DMS79 (cell line): Measurements from ENCODE around the gene FOXK2.

Experiments used
- DNase-seq: peaks from one replicate; lab custom pipeline; 2025; lab: John Stamatoyannopoulos, UW

FOXK2 gene

GRCh38 chr17:82640036-82640435 lies 120.5 kb downstream of the FOXK2 start:
- DNase-seq = no peak

GRCh38 chr17:82642022-82642421 lies 122.5 kb downstream of the FOXK2 start:
- DNase-seq = no peak

- DNase-seq = no peak
Measured at GRCh38 chr17:82644148-82644547, 124.6 kb downstream of the FOXK2 start.

GRCh38 chr17:82645516-82645915 lies 126.0 kb downstream of the FOXK2 start:
- no peak for DNase-seq

GRCh38 chr17:82647593-82648164 lies 128.1 kb downstream of the FOXK2 start:
- DNase-seq = no peak

GRCh38 chr17:82648165-82648668 lies 128.7 kb downstream of the FOXK2 start, which contains the start of gene WDR45B:
WDR45B (minus strand) TSS chr17:82648444; CDS start chr17:82648340, 104 bp downstream.
- peak; percentile 75 for DNase-seq

GRCh38 chr17:82648742-82649331 lies 129.3 kb downstream of the FOXK2 start:
- DNase-seq = no peak

GRCh38 chr17:82649501-82650261 lies 130.1 kb downstream of the FOXK2 start:
- no peak for DNase-seq

- DNase-seq = no peak
Measured at GRCh38 chr17:82650723-82651122, 131.2 kb downstream of the FOXK2 start.

GRCh38 chr17:82653651-82654528 lies 134.4 kb downstream of the FOXK2 start:
- no peak for DNase-seq
